ENCODE data around the gene ART4. TPM values are rescaled to one million over a fixed set of nuclear protein-coding genes. Genes with fewer than 3 reads are reported as not detected.
A peak's percentile ranks its signal among the peaks of the same experiment; 100 is the strongest.

ART4 gene
- total RNA-seq, 1 donor, result not detected

GRCh38 chr12:14846042-14846587 is 2.8 kb upstream of the ART4 start:
- Histone ChIP-seq H2AFZ (ENCODE audit: low read length) (no peak overlapping the region), H4K20me1 (ENCODE audit: insufficient read depth, low read length) (no peaks in the 10 kb centered on the region), H3K4me3 (ENCODE audit: insufficient read depth, low read length) (no peak overlapping the region), H3K9me3 (ENCODE audit: low read depth, low read length) (no peaks in the 10 kb centered on the region), H3K27ac (ENCODE audit: low read depth, low read length) (no peak overlapping the region), H3K79me2 (ENCODE audit: insufficient read depth, low read length) (no peaks in the 10 kb centered on the region), H3K4me1 (ENCODE audit: insufficient read depth, low read length) (peaks cover 16% of the 10 kb centered on the region), H3K27me3 (ENCODE audit: insufficient read depth, low read length) (no peaks in the 10 kb centered on the region), H3K36me3 (ENCODE audit: insufficient read depth, low read length) (no peaks in the 10 kb centered on the region), H3K4me2 (ENCODE audit: insufficient read depth, low read length) (no peak overlapping the region)
- no peak for TF ChIP-seq CTCF (IDR thresholded peaks at IDR 0.05; ENCODE audit: extremely low read depth, low read depth, low read length)
- no peak for DNase-seq (ENCODE audit: insufficient read length, low spot score, missing footprints)

- Histone ChIP-seq H3K4me3 (ENCODE audit: insufficient read depth, low read length) (no peak overlapping the region), H2AFZ (ENCODE audit: low read length) (peak overlapping the region; percentile 32), H3K27ac (ENCODE audit: low read depth, low read length) (no peak overlapping the region), H3K4me2 (ENCODE audit: insufficient read depth, low read length) (no peak overlapping the region), H4K20me1 (ENCODE audit: insufficient read depth, low read length) (no peaks in the 10 kb centered on the region), H3K36me3 (ENCODE audit: insufficient read depth, low read length) (no peaks in the 10 kb centered on the region), H3K4me1 (ENCODE audit: insufficient read depth, low read length) (peaks cover 16% of the 10 kb centered on the region), H3K79me2 (ENCODE audit: insufficient read depth, low read length) (no peaks in the 10 kb centered on the region), H3K9me3 (ENCODE audit: low read depth, low read length) (no peaks in the 10 kb centered on the region), H3K27me3 (ENCODE audit: insufficient read depth, low read length) (no peaks in the 10 kb centered on the region)
- no peak for DNase-seq (ENCODE audit: insufficient read length, low spot score, missing footprints)
- peak; percentile 79 for TF ChIP-seq CTCF (IDR thresholded peaks at IDR 0.05; ENCODE audit: extremely low read depth, low read depth, low read length)
Measured at GRCh38 chr12:14845350-14845750, 2.0 kb upstream of the ART4 start.

GRCh38 chr12:14844401-14844800 is 1.1 kb upstream of the ART4 start:
- Histone ChIP-seq H3K4me2 (ENCODE audit: insufficient read depth, low read length) (no peak overlapping the region), H3K79me2 (ENCODE audit: insufficient read depth, low read length) (no peaks in the 10 kb centered on the region), H3K27ac (ENCODE audit: low read depth, low read length) (no peak overlapping the region), H3K27me3 (ENCODE audit: insufficient read depth, low read length) (no peaks in the 10 kb centered on the region), H2AFZ (ENCODE audit: low read length) (no peak overlapping the region), H3K9me3 (ENCODE audit: low read depth, low read length) (no peaks in the 10 kb centered on the region), H3K36me3 (ENCODE audit: insufficient read depth, low read length) (no peaks in the 10 kb centered on the region), H4K20me1 (ENCODE audit: insufficient read depth, low read length) (no peaks in the 10 kb centered on the region), H3K4me3 (ENCODE audit: insufficient read depth, low read length) (no peak overlapping the region), H3K4me1 (ENCODE audit: insufficient read depth, low read length) (peaks cover 13% of the 10 kb centered on the region)
- no peak for DNase-seq (ENCODE audit: insufficient read length, low spot score, missing footprints)
- TF ChIP-seq CTCF (IDR thresholded peaks at IDR 0.05; ENCODE audit: extremely low read depth, low read depth, low read length), result no peak

GRCh38 chr12:14842315-14842714 is 1.0 kb downstream of the ART4 start:
- Histone ChIP-seq H3K4me2 (ENCODE audit: insufficient read depth, low read length) (peak overlapping the region; percentile 56), H3K4me1 (ENCODE audit: insufficient read depth, low read length) (peaks cover 17% of the 10 kb centered on the region)

More at GRCh38 chr12:14842315-14842714, 1.0 kb downstream of the ART4 start:
- H3K4me3 ChIP-seq (ENCODE audit: insufficient read depth, low read length), result no peak overlapping the region
- H3K27ac ChIP-seq (ENCODE audit: low read depth, low read length), result no peak overlapping the region
- no peaks in the 10 kb centered on the region for H3K9me3 ChIP-seq (ENCODE audit: low read depth, low read length)
- no peak overlapping the region for H2AFZ ChIP-seq (ENCODE audit: low read length)
- no peak for DNase-seq (ENCODE audit: insufficient read length, low spot score, missing footprints)
- H3K36me3 ChIP-seq (ENCODE audit: insufficient read depth, low read length), result no peaks in the 10 kb centered on the region
- H4K20me1 ChIP-seq (ENCODE audit: insufficient read depth, low read length), result no peaks in the 10 kb centered on the region
- H3K79me2 ChIP-seq (ENCODE audit: insufficient read depth, low read length), result no peaks in the 10 kb centered on the region
- H3K27me3 ChIP-seq (ENCODE audit: insufficient read depth, low read length), result no peaks in the 10 kb centered on the region
- TF ChIP-seq CTCF (IDR thresholded peaks at IDR 0.05; ENCODE audit: extremely low read depth, low read depth, low read length), result no peak
